Thyroid gland (tissue), 4 donors: Measurements from ENCODE around the gene KCP.

ENCODE experiments used
- CTCF ChIP-seq, 6 experiments: fragments of 200-600 bp in 3 of 6; fragments of 450-650 bp in 3 of 6; sonication (generic) in 3 of 6; IDR thresholded peaks; one replicate each; pipeline ENCODE4 v1.5.1; 2016 to 2019; ENCODE audit warnings: antibody characterized with exemption in 6 of 6, mild to moderate bottlenecking in 2 of 6, inconsistent platforms in 1 of 6, moderate library complexity in 1 of 6
- POLR2A ChIP-seq, 2 donors: fragments of 450-650 bp; IDR thresholded peaks; one replicate each; pipeline ENCODE4 v1.6.1; 2017; ENCODE audit warnings: antibody characterized with exemption in 2 of 2, mild to moderate bottlenecking in 2 of 2, moderate library complexity in 1 of 2

DNA sequence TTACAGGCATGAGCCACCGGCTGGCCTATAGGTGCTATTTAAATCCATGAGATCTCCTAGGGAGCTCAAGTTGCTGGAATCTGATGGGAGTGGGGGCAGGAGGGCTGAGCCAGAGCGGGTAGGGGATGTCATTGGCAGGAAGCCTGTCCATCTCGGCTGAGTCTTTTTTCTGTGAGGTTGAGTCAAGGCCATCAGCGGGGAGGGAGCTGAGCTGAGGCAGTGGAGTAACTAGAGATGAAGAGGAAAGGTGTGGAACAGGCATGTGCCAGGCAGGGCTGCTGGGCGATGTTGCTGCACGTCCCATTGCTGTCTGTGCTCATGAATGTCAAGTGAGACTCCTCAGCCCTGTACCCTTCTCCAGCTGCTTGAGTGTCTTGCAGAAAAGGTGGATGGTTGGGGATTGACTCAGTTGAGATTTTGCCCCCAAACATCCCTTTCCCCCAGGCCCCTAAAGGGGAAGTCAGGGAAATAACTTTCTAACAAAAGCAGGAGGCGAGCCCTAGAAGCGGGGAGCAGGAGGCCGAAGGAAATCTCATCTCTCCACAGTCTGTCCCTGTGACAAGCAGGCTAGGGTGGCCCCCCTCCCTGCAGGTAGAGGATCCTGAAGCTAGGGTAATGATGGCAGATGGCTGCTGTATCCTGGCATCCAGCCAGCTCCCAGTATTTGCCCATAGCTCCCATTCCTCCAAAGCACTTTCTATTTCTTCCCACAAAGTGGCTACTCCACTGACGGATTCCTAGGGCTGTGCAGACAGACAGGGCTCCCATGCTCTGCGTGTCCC is 42.5 kb downstream of the KCP start:
- TF ChIP-seq CTCF (IDR thresholded peaks at IDR 0.05), result no peak
- no peak for TF ChIP-seq POLR2A (IDR thresholded peaks at IDR 0.05)
